ENCODE measurements around the gene CELSR1.

Gene CELSR1

DNA sequence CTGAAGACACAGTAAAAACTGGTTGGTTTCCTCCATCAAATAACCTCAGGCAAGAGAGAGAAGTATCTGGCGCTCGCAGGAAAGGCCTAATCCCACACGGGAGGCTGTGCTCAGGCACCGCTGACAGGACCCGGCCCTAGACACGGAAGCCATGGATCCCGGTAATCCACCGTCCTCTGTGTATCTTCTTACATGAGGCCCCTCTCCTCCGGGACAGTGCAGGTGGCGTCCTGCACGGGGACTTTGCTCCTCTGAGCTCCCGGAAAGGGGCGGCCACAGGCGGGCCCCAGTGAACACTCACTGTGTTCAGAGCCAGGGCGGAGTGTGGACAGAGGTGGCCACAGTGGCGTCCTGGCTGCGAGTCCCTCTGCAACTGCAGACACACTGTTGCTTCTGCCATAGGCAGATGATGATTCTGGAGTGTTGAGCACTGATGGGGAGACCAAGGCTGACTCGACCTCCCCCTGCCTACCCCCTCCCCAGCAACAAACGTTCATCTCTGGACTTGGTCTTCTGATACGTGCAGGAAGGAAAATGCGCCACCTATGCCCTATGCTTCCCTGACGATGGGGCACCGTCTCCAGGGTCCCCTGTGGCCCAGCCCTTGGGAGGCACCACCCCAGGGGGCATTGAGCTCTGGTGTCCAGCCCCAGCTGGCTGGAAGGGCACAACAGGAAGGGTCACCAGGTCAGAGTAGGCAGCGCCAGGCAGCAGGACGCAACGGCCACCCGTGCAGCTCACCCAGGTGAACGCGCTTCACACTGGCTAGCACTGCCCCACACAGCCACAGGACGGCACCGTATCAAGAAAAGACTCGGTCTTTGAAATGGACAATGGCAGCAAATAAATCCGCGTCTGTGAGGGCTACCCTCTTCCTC lies 106.2 kb downstream of the CELSR1 start:
- no peak overlapping the region for H3K4me3 Mint-ChIP-seq
- H3K4me1 Mint-ChIP-seq = peaks cover 9% of the 10 kb centered on the region
- peaks cover 5% of the 10 kb centered on the region for H3K9me3 Mint-ChIP-seq
- peaks cover 14% of the 10 kb centered on the region for H3K36me3 Mint-ChIP-seq (ENCODE audit: low read depth)
- H3K27ac Mint-ChIP-seq = peak overlapping the region in 2 of 3 experiments; percentile 63 to 67
- H3K27me3 Mint-ChIP-seq (ENCODE audit: low read depth) = peaks cover 4% of the 10 kb centered on the region
- TF ChIP-seq, protein P1, sequence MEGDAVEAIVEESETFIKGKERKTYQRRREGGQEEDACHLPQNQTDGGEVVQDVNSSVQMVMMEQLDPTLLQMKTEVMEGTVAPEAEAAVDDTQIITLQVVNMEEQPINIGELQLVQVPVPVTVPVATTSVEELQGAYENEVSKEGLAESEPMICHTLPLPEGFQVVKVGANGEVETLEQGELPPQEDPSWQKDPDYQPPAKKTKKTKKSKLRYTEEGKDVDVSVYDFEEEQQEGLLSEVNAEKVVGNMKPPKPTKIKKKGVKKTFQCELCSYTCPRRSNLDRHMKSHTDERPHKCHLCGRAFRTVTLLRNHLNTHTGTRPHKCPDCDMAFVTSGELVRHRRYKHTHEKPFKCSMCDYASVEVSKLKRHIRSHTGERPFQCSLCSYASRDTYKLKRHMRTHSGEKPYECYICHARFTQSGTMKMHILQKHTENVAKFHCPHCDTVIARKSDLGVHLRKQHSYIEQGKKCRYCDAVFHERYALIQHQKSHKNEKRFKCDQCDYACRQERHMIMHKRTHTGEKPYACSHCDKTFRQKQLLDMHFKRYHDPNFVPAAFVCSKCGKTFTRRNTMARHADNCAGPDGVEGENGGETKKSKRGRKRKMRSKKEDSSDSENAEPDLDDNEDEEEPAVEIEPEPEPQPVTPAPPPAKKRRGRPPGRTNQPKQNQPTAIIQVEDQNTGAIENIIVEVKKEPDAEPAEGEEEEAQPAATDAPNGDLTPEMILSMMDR (IDR thresholded peaks at IDR 0.05; ENCODE audit: unreplicated experiment in 3 of 3) = no peak

DNA sequence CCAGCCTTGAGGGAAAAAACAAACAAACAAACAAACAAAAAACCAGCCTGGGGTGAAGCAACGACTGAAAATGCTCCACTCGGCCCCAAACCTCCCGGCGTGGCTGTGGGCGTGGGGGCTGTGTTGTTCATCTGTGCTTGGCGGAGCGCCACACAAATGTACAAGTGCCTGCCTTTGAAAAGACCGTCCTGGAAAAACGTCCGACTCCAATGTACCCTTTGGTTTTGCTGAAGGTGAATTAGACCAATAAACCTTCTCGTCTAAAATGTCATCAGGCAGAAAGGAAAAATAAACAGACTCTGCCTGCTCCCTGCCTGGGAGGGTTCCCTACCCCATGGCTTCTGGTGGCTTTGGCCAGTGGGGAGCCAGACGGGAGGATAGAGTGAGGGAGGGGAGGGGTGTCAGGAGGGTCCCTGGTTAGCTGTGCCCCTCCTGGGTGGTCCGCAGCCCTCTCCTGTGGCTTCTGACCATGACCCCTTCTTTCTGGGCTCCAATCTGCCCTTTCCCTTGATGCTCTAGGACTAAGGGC lies 108.0 kb downstream of the CELSR1 start:
- Mint-ChIP-seq H3K4me3 (no peak overlapping the region), H3K36me3 (ENCODE audit: low read depth) (peaks cover 24% of the 10 kb centered on the region), H3K4me1 (peaks cover 9% of the 10 kb centered on the region), H3K27ac (peak overlapping the region in 1 of 3 experiments; percentile 22), H3K9me3 (peaks cover 15% of the 10 kb centered on the region), H3K27me3 (ENCODE audit: low read depth) (peaks cover 4% of the 10 kb centered on the region)
- TF ChIP-seq, protein P1 (IDR thresholded peaks at IDR 0.05; ENCODE audit: unreplicated experiment in 3 of 3) = no peak

DNA sequence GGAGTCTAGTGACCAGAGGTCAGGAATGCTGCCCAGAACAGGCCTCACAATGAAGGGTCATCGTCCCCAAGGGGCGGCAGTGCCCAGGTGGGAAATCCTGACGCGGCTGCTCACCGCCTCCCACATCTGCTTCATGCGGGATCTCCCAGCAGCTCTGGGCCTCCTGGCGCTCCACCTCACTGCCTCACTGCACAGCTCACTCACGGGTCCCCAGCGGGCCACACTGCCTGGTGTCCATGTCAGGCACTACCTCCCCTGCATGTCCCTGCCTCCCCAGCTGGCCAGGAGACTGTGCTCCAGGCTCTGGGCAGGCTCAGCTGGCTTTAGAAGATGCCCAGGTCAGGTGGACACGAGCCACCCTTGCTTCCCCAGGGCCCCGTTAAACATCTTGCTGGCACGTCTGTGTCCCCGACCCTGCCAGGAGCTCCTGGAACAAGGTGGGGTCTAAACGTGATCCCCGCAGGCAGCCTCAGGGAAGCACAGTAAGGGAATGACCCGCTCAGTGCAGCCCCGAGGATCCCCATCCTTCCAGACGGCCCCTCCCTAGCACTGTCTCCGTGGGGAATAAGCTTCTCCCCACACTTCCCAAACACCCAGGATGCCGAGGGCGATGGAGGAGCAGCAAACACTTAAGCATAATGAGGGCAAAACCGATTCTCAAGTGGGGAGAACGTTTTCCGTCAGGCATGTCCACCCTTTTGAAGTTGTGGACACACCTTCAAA lies 108.7 kb downstream of the CELSR1 start:
- peaks cover 9% of the 10 kb centered on the region for H3K4me1 Mint-ChIP-seq
- TF ChIP-seq, protein P1 (IDR thresholded peaks at IDR 0.05; ENCODE audit: unreplicated experiment in 3 of 3) = no peak
- no peak overlapping the region for H3K4me3 Mint-ChIP-seq
- H3K36me3 Mint-ChIP-seq (ENCODE audit: low read depth) = peaks cover 24% of the 10 kb centered on the region
- peaks cover 4% of the 10 kb centered on the region for H3K27me3 Mint-ChIP-seq (ENCODE audit: low read depth)
- H3K27ac Mint-ChIP-seq = peak overlapping the region in 1 of 3 experiments; percentile 22
- H3K9me3 Mint-ChIP-seq = peaks cover 15% of the 10 kb centered on the region

DNA sequence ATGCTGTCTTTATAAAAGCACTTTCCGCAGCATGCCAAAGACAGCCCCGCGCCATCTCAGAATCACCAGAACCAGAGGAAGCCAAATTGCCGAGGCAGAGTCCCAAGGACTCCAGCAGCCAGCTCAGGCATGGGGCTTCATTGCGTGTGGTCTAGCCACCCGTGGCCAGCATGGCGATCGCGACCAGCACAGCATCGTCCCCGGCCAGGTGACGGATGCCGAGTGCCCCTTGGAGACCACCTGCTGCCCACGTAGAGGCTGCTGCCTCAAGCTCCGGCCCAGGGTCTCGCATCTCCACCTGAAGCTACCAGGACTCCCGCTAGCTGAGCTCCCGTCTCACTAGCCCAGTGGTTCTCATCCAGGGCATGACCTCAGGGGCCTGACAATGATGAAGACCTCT lies 109.2 kb downstream of the CELSR1 start:
- Mint-ChIP-seq H3K4me1 (peaks cover 9% of the 10 kb centered on the region), H3K27me3 (ENCODE audit: low read depth) (peaks cover 4% of the 10 kb centered on the region), H3K4me3 (no peak overlapping the region), H3K9me3 (peaks cover 15% of the 10 kb centered on the region), H3K27ac (no peak overlapping the region), H3K36me3 (ENCODE audit: low read depth) (peaks cover 24% of the 10 kb centered on the region)
- TF ChIP-seq, protein P1 (IDR thresholded peaks at IDR 0.05; ENCODE audit: unreplicated experiment in 3 of 3) = no peak

DNA sequence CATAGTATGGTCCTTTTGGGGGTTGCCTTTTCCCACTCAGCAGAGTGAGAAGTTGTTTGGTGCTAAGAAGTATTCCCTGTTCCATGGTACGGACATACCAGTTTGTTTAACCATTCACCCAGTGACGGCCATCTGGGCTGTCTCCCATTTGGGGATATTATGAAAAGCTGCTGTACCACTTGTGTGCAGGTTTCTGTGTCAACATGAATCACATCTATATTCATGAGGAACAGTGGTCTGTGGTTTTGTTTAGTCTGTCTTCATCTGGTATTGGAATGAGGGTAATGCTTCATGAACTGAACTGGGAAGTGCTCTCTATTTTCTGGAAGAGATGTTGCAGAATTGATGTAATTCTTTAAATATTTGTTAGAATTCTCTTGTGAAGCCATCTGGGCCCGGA lies 112.4 kb downstream of the CELSR1 start:
- TF ChIP-seq, protein P1 (IDR thresholded peaks at IDR 0.05; ENCODE audit: unreplicated experiment in 3 of 3) = no peak
- H3K4me1 Mint-ChIP-seq = no peaks in the 10 kb centered on the region
- H3K36me3 Mint-ChIP-seq (ENCODE audit: low read depth) = peaks cover 20% of the 10 kb centered on the region
- H3K27me3 Mint-ChIP-seq (ENCODE audit: low read depth) = peaks cover 4% of the 10 kb centered on the region
- H3K27ac Mint-ChIP-seq = peak overlapping the region; percentile 14 to 81 (median 64)
- H3K9me3 Mint-ChIP-seq = peaks cover 15% of the 10 kb centered on the region
- no peak overlapping the region for H3K4me3 Mint-ChIP-seq
